Measurements from ENCODE around the gene SLC43A3. TPM values are rescaled to one million over a fixed set of nuclear protein-coding genes. Genes with fewer than 3 reads are reported as not detected.

The SLC43A3 gene
- total and polyA plus RNA-seq, 2 donors (not counting 3 experiments of a cell fraction or from before 2014, with no cell fraction given): 68.9 to 104 TPM

DNA sequence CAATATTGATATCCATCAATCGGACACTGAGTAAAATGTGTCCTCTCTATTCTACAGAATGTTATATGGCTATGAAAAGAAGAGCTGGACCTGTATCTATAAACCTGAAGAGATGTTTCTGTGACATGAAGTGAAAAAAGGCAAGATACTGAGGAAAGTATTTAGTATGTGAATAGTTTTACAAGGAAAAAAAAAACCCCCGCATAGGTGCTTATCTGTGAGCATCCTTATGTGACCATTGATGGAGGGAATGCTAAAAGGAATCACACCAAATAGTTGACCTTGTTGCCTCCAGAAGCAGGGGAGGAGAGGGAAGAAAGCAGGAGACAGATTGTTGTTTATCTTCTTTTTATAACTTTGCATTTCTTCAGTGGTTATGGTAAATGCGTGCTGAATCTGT, 35.8 kb downstream of the SLC43A3 start:
- dilution Hi-C loops (cut with MboI; ENCODE audit: extremely low pct_ligation_motif_present, low sequenced_read_pairs): no loop called here
- no TSS peak for BruUV-seq (replicated peaks)
- no peak for FAIRE-seq

More for the DNA sequence above, 35.8 kb downstream of the SLC43A3 start:
- Histone ChIP-seq H3K36me3 (ENCODE audit: control insufficient read depth in 2 of 2, extremely low read depth in 1 of 2, insufficient read depth in 2 of 2, low read length in 2 of 2) (no peaks in the 10 kb centered on the region), H2AFZ (ENCODE audit: low read depth, low read length) (no peak overlapping the region), H3K9me3 (replicated peaks; ENCODE audit: control insufficient read depth, insufficient read depth, low read length) (no peaks in the 10 kb centered on the region), H3K9ac (replicated peaks; ENCODE audit: extremely low read depth, insufficient read depth, low read length) (no peak overlapping the region), H3K4me1 (ENCODE audit: control insufficient read depth, extremely low read depth, insufficient read depth, low read length) (no peaks in the 10 kb centered on the region), H3K9me1 (replicated peaks; ENCODE audit: control insufficient read depth, extremely low read depth, insufficient read depth, low read length) (no peaks in the 10 kb centered on the region), H3K27me3 (ENCODE audit: control insufficient read depth in 2 of 2, insufficient read depth in 2 of 2, low read length in 2 of 2) (peaks cover 5% of the 10 kb centered on the region in 2 experiments), H3K4me3 (replicated peaks in 1 of 3; ENCODE audit: insufficient read depth in 1 of 3, low read depth in 1 of 3, low read length in 3 of 3) (no peak overlapping the region), H3K4me2 (ENCODE audit: insufficient read depth, low read length) (no peak overlapping the region), H3K79me2 (ENCODE audit: control insufficient read depth, insufficient read depth, low read length) (no peaks in the 10 kb centered on the region), H4K20me1 (replicated peaks; ENCODE audit: control insufficient read depth, extremely low read depth, insufficient read depth, low read length) (no peaks in the 10 kb centered on the region), H3K27ac (ENCODE audit: insufficient read depth, low read depth, low read length) (no peak overlapping the region)
- TF ChIP-seq JUN (IDR thresholded peaks at IDR 0.05; ENCODE audit: borderline replicate concordance, insufficient read depth, insufficient read length, low read depth) (no peak), FOS (IDR thresholded peaks at IDR 0.05; ENCODE audit: borderline replicate concordance, insufficient read depth, low read length) (no peak), POLR2A (IDR thresholded peaks at IDR 0.05; ENCODE audit: low read depth, low read length) (no peak), GATA2 (IDR thresholded peaks at IDR 0.05; ENCODE audit: insufficient read depth, insufficient read length, low read depth, low read length) (no peak), CTCF (IDR thresholded peaks at IDR 0.05; ENCODE audit: extremely low read depth in 1 of 2, insufficient read depth in 1 of 2, low read depth in 1 of 2, low read length in 2 of 2) (no peak)
- TF ChIP-seq, protein P1, sequence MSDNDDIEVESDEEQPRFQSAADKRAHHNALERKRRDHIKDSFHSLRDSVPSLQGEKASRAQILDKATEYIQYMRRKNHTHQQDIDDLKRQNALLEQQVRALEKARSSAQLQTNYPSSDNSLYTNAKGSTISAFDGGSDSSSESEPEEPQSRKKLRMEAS (IDR thresholded peaks at IDR 0.05; ENCODE audit: insufficient read depth, insufficient read length): no peak
- ChIA-PET POLR2A (no interaction called here), CTCF (interaction anchor here (1.0 kb wide), 1 partner anchor 68 kb away, joined by 3 read pairs; no protein-coding TSS in a partner anchor)
- DNase-seq (ENCODE audit: low read depth, low spot score): no peak
- intact Hi-C loops (cut with micrococcal nuclease): no loop called here
